NK-92 treated with Interleukin-12 subunit alpha and Interleukin-12 subunit beta, amount 100 ng/mL, for 24 hours (cell line): ENCODE data around the gene DOP1B.

Experiments
- DNase-seq: peaks from one replicate; lab custom pipeline; 2025; lab: John Stamatoyannopoulos, UW

DOP1B gene

GRCh38 chr21:36202726-36203602, 46.3 kb downstream of the DOP1B start:
- no peak for DNase-seq

GRCh38 chr21:36203603-36203889, 46.9 kb downstream of the DOP1B start:
- DNase-seq: peak; percentile 48

- no peak for DNase-seq
These were observed 48.4 kb downstream of the DOP1B start for GRCh38 chr21:36204980-36205379.

- DNase-seq: no peak
These were observed 49.3 kb downstream of the DOP1B start for GRCh38 chr21:36205962-36206361.
